ENCODE results near the gene ZNF420.

GRCh38 chr19:37114001-37114400 lies 35.8 kb downstream of the ZNF420 start:
- TF ChIP-seq, protein P1, sequence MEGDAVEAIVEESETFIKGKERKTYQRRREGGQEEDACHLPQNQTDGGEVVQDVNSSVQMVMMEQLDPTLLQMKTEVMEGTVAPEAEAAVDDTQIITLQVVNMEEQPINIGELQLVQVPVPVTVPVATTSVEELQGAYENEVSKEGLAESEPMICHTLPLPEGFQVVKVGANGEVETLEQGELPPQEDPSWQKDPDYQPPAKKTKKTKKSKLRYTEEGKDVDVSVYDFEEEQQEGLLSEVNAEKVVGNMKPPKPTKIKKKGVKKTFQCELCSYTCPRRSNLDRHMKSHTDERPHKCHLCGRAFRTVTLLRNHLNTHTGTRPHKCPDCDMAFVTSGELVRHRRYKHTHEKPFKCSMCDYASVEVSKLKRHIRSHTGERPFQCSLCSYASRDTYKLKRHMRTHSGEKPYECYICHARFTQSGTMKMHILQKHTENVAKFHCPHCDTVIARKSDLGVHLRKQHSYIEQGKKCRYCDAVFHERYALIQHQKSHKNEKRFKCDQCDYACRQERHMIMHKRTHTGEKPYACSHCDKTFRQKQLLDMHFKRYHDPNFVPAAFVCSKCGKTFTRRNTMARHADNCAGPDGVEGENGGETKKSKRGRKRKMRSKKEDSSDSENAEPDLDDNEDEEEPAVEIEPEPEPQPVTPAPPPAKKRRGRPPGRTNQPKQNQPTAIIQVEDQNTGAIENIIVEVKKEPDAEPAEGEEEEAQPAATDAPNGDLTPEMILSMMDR (tag by site-specific recombination; IDR thresholded peaks at IDR 0.05): no peak
- no peak for TF ChIP-seq ZNF473 (tag by site-specific recombination; IDR thresholded peaks at IDR 0.05)
- TF ChIP-seq SETDB1 (IDR thresholded peaks at IDR 0.05; ENCODE audit: insufficient read length, low read length): no peak
- TF ChIP-seq ZNF449 (tag by site-specific recombination; IDR thresholded peaks at IDR 0.05): no peak
- no peak for TF ChIP-seq ZNF274 (IDR thresholded peaks at IDR 0.05; ENCODE audit: low read length)
- no peak for TF ChIP-seq ZNF274 (tag by site-specific recombination; IDR thresholded peaks at IDR 0.05; ENCODE audit: borderline replicate concordance)
- TF ChIP-seq ZNF324 (tag by site-specific recombination; IDR thresholded peaks at IDR 0.05): no peak
- no peak for TF ChIP-seq ZNF747 (tag by site-specific recombination; IDR thresholded peaks at IDR 0.05)
- TF ChIP-seq ZNF585B (tag by site-specific recombination; IDR thresholded peaks at IDR 0.05): no peak
- no peak for TF ChIP-seq ZNF138 (tag by site-specific recombination; IDR thresholded peaks at IDR 0.05; ENCODE audit: borderline replicate concordance)
- no peak for TF ChIP-seq ZNF416 (tag by site-specific recombination; IDR thresholded peaks at IDR 0.05)
- TF ChIP-seq ZNF776 (tag by site-specific recombination; IDR thresholded peaks at IDR 0.05; ENCODE audit: borderline replicate concordance): no peak
- no peak for TF ChIP-seq ZFP41 (tag by site-specific recombination; IDR thresholded peaks at IDR 0.05; ENCODE audit: borderline replicate concordance)
- TF ChIP-seq REPIN1 (tag by site-specific recombination; IDR thresholded peaks at IDR 0.05; ENCODE audit: low read depth): no peak
- TF ChIP-seq ZNF311 (tag by site-specific recombination; IDR thresholded peaks at IDR 0.05; ENCODE audit: borderline replicate concordance): no peak
